ENCODE results near the gene CD300LF. TPM values are rescaled to one million over a fixed set of nuclear protein-coding genes. Genes with fewer than 3 reads are reported as not detected.

The CD300LF gene
- total RNA-seq, 1 experiment from 2014 or later, result not detected

- Mint-ChIP-seq H3K4me3 (no peak overlapping the region), H3K9me3 (no peaks in the 10 kb centered on the region), H3K27ac (peak overlapping the region in 1 of 3 experiments; percentile 70; a peak in 1 of 7 replicates), H3K4me1 (peaks cover 48 to 68% of the 10 kb centered on the region in 2 experiments), H3K27me3 (ENCODE audit: low read depth) (no peaks in the 10 kb centered on the region), H3K36me3 (ENCODE audit: insufficient read depth in 1 of 3, low read depth in 3 of 3) (peaks cover 2 to 10% (median 3%) of the 10 kb centered on the region in 3 experiments)
- H3K23ac ChIP-seq (ENCODE audit: insufficient read length, low read depth, low read length), result no peak overlapping the region
- DNase-seq, result no peak
- no peak overlapping the region for H3K27ac ChIP-seq (ENCODE audit: insufficient read length, low read depth, low read length)
- H4K8ac ChIP-seq (replicated peaks; ENCODE audit: insufficient read length, low read depth, low read length), result no peak overlapping the region
- no peak overlapping the region for H2AK5ac ChIP-seq (ENCODE audit: insufficient read length, low read length)
- H4K5ac ChIP-seq (ENCODE audit: insufficient read length, low read depth, low read length), result no peak overlapping the region
- peaks cover 11% of the 10 kb centered on the region; the same call in 1 of the 2 replicates for H3K4me1 ChIP-seq (ENCODE audit: insufficient read depth, low read length)
- no peak for TF ChIP-seq CTCF (conservative IDR thresholded peaks at IDR 0.05)
- no peak overlapping the region for H3K4me2 ChIP-seq (ENCODE audit: insufficient read depth, insufficient read length, low read length)
- H3K9me3 ChIP-seq (ENCODE audit: control insufficient read depth, low read depth, low read length), result no peaks in the 10 kb centered on the region
- H4K20me1 ChIP-seq (ENCODE audit: control insufficient read depth, insufficient read depth, insufficient read length), result no peaks in the 10 kb centered on the region
- H3T11ph ChIP-seq (ENCODE audit: low read length), result no peak overlapping the region
- H2BK20ac ChIP-seq (ENCODE audit: low read depth, low read length, poor library complexity, severe bottlenecking), result no peak overlapping the region
- no peak overlapping the region for H4K91ac ChIP-seq (ENCODE audit: insufficient read length, low read depth, low read length)
- H2BK5ac ChIP-seq (ENCODE audit: insufficient read length, low read length), result no peak overlapping the region
- H2BK120ac ChIP-seq (ENCODE audit: low read depth, low read length, poor library complexity, severe bottlenecking), result no peak overlapping the region
- no peak overlapping the region for H3K4ac ChIP-seq (ENCODE audit: low read depth, low read length)
- H3K79me2 ChIP-seq (ENCODE audit: insufficient read depth, low read length), result peaks cover 1% of the 10 kb centered on the region; the same call in 1 of the 2 replicates
- no peak overlapping the region for H2AFZ ChIP-seq (ENCODE audit: low read length)
- peaks cover 11% of the 10 kb centered on the region for H3K79me1 ChIP-seq (ENCODE audit: insufficient read depth, low read depth, low read length, poor library complexity, severe bottlenecking)
- no peaks in the 10 kb centered on the region for H3K27me3 ChIP-seq (ENCODE audit: insufficient read depth, low read length)
- no peaks in the 10 kb centered on the region for H3K23me2 ChIP-seq (ENCODE audit: insufficient read length, low read depth, low read length, poor library complexity, severe bottlenecking)
- no peak overlapping the region for H3K9ac ChIP-seq (ENCODE audit: extremely low read depth, insufficient read length, low read length)
- WGBS (ENCODE audit: extremely low coverage, insufficient read length, low lambda C conversion rate), result no CpG with 5 or more reads among the region's 3 CpGs
- H2BK15ac ChIP-seq (ENCODE audit: low read depth, low read length), result no peak overlapping the region
- H3K56ac ChIP-seq (ENCODE audit: insufficient read length, low read depth, low read length), result no peak overlapping the region
- H2BK12ac ChIP-seq (ENCODE audit: insufficient read length, low read depth, low read length), result no peak overlapping the region
- H3K18ac ChIP-seq (ENCODE audit: insufficient read length, low read depth, low read length), result no peak overlapping the region
- no peak overlapping the region for H3K14ac ChIP-seq (ENCODE audit: insufficient read depth, low read length)
Observed at GRCh38 chr17:74757502-74757901, 44.8 kb upstream of the CD300LF start.
